HG03575 (cell line): ENCODE results near the gene FXYD6.
"Not testable (repeated sequence)": the region's sequence is repeated elsewhere in the genome, so short reads cannot be mapped to it uniquely, and the experiment has no call there.

Experiments used
- ATAC-seq: cut with Tn5 transposase; IDR thresholded peaks from one replicate; pipeline ENCODE4 v1.9.1; 2021; ENCODE audit not compliant: unreplicated experiment, insufficient number of reproducible peaks, low FRiP score; ENCODE audit errors: extremely low read depth

FXYD6 gene, protein sequence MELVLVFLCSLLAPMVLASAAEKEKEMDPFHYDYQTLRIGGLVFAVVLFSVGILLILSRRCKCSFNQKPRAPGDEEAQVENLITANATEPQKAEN

DNA sequence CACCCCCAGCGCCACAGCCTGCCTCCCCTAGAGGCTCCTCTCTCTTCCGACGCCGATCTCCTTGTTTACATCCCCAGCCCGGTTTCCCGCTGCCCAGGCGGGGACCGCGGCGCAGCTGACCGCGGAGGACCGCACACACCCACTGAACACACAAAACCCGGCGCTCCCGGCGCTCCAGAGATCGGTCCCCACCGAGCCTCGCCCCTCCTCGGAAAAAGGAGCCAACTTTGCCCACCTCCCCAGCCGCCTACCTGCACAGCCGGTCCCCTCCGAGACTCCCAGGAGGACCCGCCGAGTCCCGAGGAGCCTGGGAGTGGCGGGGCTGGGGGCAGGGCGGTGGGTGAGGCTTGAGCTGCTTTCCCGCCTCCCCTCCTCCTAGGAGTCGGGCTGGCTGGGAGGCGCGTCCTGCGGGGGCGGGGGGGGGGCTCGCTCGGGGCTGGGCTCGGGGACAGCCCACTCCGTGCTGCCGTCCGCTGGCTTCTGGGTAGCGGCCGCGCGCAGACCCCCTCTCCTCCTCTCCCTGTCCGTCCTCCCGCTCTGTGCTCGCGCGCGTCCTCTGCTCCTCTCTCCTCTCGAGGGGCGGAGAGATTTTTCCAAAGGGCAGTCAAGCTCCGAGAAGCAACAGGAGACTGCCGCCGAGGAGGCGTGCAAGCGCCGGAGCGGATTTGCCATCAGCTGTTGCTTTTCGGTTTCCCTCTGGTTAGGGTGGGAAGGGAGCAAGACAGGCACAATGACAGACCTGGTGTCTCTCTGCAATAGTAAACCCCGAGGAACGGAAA is at the start of gene FXYD6:
TSS of gene FXYD6 (minus strand) at position 318 of the 779 bp plus-strand sequence. CDS start 33,882 bp downstream, outside the sequence.
- no peak for ATAC-seq

DNA sequence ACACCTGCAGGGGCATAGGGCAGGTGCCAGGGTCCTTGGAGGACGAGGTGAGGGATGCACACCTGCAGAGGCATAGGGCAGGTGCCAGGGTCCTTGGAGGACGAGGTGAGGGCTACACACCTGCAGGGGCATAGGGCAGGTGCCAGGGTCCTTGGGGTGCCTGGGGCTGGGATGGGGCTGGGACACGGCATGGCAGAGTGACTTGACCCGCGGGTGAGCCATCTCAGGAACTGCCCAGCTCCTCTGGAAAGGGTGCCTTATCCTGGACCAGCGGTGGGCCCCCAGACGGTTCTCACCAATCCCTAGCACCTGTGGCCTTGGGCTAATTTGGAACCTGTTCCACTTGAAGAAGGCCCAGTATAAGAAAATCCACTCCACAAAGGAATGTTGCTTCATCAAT is 49.7 kb upstream of the FXYD6 start:
- ATAC-seq = not testable (repeated sequence)

DNA sequence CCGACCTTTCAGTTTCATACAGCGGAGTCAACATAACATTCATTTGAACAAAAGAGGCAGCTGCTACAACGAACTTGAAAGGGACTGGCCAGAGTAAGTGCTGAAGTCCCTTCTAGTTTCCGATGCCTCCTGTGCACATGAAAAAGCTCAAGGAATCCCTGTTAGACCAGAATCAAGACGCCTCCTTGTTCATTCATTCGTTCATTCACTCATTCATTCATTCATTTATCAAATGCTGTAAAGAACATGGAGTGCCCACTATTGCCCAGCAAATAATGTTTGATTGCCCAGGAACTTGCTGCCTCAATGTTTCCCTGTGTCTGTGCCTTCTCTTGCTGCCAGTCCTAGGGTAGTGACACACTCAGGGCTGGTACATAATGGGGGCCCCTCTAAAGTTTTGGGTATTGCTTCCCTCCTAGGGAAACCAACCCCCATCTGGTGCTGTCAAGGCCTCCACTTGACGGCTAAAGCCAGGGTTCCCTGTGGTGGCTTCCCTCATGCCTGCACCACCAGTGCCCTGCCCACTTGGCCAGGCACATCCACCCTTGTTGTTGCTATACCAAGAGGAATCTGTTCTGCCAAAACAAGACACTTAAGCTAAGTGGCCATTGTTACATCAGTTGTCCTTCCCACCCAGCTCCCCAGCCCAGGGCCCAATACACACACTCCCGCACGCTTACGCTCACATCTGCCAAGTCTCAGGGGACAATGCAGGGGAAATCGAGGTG is 48.9 kb upstream of the FXYD6 start:
- ATAC-seq = no peak

DNA sequence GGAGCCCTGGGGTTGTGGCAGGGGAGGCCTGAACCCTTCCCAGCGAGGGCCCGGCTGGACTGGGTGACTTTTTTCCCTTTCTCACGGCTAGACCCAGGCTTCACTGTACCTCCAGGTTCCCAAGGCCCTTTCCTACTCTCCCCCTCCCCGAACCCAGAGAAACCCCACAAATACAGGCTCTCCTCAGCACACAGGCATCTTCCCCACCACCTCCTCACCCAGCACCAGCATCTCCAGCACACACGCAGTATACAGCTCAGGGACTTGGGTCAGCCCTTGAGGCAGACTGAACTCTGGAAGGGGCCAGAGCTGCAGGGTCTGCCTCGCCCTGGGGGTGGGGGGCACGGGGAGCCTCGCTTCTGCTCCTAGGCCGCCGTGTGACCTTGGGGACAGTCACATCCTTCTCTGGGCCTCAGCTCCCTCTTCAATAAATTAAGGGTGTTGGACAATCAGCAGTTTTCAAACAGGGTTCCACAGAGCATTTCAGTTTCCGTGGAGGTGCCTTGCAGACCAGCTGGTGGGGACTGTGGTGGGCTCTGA is 48.2 kb upstream of the FXYD6 start:
- no peak for ATAC-seq

DNA sequence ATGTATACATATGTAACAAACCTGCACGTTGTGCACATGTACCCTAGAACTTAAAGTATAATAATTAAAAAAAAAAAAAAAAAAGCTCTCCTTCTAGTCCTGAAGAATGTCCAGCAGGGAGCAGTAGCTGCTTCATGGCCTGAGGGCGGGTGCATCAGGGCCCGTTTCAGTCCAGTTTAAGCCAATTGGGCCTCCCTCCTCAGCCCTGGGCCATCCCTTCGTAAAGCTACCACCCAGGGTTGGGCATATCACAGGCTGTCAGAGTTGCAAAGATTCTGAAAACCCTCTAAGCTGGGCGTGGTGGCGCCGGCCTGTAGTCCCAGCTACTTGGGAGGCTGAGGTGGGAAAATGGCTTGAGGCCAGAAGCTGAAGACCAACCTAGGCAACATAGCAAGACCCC is 47.3 kb upstream of the FXYD6 start:
- ATAC-seq = no peak

DNA sequence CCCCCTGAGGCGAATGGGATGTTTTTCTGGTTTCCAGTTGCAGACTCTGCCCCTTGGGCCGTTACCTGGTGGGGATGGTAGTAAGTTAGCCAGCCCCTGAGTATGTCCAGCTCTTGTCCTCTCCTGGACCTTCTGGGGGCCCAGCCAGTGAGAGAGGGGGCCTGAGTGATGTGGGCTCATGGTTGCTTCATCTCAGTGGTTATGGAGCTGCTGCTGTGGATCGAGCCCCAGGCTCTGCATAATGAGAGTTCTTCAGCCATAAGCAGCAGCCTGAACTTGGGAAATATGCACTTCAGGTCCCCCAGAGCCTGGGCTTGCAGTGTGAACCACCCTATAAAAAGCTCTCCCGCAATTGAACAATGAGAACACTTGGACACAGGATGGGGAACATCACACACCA is 46.8 kb upstream of the FXYD6 start:
- no peak for ATAC-seq

DNA sequence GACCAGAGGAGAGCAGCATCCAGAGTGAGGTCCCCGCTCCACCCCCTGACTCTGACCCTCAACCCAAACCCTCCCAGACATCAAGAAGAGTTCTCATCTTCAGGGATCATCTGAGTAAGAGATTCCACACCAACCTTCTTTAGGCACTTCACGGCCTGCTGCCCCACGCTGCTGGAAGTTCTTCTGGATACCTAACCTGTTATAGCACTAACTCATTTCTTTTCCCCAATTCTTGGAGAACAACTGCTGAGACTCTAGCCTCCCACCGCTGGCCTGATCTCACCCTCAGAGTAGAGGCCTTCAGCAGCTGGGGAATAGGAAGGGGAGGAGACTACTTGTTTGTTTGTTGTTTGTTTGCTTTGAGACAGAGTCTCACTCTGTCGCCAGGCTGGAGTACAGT is 45.4 kb upstream of the FXYD6 start:
- ATAC-seq = no peak

DNA sequence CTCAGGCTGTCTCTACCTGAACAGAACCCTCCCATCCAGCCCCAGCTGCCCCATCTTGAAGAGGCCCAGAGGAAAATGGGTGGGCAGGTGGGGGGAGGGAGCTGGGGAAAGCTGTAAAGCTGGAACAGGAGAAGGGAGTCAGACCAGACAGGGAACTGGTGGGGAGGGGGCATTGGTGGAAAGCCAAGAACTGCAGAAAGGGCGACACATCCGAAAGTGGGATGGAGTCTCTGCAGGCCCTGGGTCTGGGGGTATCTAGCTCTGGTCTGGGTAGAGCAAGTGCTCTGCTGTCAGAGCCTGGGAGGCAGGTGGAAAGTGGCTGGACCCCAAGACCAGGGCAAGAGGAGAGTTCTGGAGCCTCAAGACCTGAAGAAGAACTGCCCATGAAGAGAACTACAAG is 45.0 kb upstream of the FXYD6 start:
- ATAC-seq = no peak

DNA sequence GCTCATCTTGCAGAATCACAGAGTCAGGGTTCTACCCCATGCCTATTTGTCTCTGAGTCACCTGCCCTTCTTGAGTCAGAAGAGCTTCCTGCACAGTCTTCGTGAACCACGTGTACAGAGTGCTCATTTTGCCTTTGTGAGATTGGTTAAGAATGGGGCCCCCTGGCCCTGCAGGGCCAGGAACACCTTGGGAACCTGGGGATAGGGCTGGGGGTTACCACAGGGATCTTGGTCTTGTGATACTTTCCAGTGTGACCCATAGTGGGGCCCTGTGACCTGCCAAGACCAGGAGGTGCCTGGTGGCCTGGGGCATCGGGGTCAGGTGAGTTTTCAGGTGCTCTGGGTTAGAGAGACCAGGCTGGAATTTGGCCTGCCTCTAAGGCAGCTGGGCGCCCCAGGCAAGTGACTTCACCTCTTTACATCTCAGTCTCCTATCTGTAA is 43.3 kb upstream of the FXYD6 start:
- no peak for ATAC-seq

DNA sequence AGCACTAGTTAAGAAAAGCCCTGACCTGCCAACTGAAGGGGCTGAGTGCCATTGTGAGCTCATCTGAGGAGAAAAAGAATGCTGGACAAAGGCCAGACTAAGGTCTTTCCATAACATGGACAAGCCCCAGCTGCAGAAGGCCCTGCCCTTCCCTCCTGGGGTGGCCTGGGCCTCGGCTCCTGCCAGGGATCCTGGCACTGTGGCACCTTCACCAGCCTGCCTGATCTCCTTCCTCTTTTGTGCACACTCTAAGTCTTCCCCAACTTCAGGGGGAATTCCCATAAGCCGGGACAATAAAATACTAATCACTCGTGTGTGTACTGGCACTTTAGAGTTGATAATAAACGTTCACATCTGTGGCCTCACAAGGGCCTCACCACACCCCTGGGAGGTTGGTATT is 42.9 kb upstream of the FXYD6 start:
- ATAC-seq = no peak

DNA sequence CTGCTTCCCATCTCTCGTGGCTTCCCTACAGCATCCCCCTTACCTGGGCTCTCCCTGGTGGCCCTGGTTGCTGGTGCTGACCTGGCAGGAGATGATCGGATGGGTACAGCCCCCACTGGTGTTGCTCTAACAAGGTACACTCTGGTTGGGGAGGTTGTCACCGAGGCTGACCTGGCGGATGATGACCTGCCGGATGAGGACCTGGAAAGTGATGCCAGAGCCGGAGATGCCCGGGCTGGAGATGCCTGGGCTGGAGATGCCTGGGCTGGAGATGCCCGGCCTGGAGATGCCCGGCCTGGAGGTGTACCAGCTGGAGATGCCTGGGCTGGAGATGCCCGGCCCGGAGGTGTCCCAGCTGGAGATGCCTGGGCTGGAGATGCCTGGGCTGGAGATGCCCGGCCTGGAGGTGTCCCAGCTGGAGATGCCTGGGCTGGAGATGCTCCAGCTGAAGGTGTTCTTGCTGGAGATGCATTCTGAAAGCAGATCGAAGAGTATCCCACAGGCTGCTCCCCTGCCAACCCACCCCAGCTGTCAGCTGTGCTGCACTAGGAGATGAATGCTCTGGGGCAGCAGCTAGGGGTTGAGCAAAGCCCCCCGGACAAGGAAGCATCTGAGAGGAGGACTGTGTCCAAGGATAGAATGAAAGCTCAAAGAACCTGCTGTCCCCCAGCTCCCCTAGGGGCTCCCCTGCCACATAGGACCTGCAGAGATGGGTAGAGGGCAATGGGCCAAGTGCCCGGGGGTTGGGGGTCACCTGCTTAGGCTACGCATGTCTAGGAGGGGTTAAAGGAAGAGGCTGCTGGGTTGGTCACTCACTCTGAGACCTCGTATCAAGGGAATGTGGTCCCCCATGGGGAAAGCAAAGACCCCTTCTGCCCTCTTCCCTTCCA is 42.2 kb upstream of the FXYD6 start:
- no peak for ATAC-seq

DNA sequence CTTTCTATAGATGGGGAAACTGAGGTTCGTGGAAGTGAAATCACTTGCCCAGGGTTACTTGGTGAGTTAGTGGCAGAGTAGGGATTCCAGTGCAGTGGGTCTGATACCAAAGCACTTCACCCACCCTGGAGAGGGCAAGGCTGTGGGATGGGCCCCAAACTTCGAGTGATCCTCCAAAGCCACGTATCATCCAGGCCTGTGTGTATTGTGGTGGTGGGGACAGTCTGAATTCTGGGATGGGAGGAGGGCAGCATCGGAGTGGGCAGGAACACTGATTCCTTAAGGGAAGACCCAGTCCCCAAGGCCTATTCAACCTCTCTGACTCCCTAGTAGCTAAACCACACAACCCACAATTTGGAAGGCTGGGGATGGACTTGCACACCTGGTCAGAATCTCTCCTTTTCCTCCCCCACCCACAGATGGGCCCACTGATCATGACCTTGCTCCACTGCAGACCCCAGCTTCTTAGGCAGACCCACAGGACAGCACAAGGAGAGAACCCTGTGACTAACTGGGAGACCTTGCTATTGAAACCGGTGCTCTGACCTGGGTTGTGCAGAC is 41.2 kb upstream of the FXYD6 start:
- ATAC-seq = no peak

DNA sequence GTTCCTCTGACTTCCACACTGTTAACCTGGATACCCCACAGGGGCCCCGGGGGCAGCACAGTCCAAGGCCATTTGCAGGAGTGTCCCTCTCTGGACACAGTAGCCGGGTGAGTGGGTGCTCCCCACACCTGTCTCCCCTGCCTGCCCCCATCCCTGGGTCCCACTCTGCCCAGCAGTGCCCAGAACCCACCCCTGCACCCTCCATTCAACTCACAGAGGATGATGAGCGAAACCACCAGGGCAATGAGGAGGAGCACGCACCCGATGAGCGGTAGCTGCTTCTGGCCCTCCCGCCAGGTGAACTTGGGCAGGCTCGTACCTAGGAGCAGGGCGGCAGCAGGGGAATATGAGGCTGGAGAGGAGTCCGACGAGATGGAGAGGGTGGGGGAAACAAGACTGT is 40.5 kb upstream of the FXYD6 start:
- ATAC-seq = no peak

DNA sequence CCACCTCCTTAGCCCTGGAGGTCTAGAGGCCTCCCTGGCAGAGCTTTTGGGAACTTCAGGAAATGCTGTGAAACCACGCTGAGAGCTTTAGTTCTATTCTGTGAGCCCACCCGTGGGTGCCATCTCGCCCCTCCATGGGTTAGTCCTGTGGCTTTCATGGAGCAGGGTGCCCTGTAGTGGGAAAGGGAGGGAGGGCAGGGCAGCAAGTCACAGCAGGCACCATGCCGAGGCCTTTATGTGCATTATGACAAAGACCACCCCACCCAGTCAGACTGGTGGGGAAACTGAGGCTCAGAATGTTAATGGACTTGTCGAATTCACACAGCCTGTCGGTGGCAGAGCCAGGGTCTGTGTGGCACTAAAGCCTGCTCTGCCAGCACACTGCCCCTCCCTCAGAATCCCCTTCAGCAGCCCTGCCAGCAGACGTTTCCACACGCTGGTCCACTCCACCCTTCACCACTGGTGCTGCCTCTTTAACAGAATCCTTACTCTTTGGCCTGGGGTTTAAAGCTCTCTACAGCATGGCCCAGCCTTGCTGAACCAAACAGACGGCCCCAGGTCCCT is 39.3 kb upstream of the FXYD6 start:
- no peak for ATAC-seq

DNA sequence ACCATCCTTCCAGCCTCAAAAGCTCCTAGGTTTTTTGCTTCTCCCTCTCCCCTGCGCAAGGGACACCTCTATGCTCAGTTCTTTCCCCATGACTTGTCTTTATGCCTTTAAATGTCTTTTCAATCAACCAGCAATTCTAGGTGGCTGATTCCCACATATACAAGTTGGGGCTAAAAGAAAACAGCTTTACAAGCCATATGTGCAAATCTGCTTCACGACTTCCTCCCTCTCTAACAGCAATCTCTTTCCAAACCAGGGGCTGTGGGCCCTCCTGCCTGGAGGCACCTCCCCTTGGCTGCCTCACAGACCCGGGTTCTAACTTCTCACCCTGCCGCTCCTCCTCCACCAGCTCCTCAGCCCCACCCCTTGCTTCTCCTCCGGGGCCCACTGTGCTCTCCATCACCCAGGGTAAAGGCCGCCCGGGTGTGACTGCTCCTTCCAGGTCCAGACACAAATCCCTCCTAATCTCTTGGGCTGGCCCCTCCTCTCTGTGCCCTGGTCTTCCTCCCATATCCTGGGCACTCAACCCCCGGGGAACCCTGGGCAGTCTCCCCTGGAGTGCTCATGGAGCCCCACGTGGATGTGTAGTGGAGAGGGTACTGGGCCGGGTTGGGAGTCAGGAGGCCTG is 38.6 kb upstream of the FXYD6 start:
- no peak for ATAC-seq

DNA sequence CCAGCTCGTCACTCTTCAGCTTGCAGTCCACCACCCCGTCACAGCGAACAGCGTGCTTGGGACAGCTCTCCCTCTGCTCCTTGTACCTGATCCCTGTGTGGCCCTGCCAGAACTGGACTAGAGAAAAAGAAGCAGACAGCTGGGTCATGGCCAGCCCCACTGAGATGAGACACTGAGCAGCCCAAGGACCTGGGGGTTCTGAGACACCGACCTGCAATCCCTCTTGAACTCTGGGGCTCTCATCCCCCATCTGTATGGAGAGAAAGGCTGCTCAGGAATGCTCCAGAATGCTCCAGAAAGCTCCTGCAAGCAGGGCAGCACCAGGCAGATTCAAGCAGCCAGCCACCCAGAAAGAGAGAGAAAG is 37.9 kb upstream of the FXYD6 start:
- no peak for ATAC-seq

DNA sequence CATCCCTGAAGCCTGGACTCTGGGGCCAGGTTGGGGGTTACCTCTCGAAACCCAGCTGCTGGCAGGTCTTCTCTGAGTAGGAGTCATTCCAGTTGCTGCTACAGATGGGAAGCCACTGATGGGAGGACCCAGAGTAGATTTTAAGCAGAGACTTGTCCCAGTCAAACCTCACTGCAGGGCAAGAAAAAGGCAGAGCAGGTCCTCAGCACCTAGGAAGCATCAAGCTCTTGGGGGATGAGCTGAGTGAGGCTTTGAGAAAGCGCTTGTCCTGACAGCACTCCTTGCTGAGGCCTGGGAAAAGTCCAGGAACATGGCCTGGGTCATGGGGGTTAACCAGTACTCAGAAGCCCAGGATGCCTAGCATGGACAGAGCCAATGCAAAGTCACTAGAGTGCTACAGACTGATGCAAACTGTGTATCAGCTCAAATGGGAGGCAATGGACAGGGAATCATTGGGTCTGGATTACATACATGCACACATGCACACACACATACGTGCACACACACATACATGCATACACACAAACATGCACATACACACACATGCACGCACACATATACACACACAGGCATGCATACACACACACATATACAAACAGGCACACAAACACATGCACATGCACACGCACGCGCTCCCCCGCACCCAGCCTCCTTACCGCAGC is 37.4 kb upstream of the FXYD6 start:
- ATAC-seq = no peak

DNA sequence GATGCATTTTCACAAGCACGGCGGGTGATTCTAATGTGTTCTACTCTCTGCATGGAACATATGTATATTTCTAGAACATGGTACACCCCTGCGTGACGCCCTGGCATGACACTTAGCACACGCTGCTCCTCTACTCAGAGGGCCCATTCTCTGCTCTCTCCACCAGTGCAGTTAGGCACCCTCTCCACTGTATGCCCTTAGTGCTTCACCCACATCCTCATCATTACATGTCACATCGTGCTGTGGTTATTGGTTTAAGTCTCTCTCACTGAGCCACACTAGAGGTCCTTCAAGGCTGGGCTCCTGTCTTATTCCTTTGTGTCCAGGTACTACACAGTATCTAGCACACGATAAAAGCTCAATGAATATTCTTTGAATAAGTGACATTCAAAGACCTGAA is 36.0 kb upstream of the FXYD6 start:
- ATAC-seq = no peak
